HG02970 (cell line): ENCODE measurements around the gene KRT71.

ENCODE experiments used
- ATAC-seq: cut with Tn5 transposase; IDR thresholded peaks from one replicate; pipeline ENCODE4 v1.9.1; 2021; ENCODE audit warnings: mild to moderate bottlenecking, moderate library complexity, moderate number of reproducible peaks; ENCODE audit not compliant: unreplicated experiment, low FRiP score

KRT71 gene

DNA sequence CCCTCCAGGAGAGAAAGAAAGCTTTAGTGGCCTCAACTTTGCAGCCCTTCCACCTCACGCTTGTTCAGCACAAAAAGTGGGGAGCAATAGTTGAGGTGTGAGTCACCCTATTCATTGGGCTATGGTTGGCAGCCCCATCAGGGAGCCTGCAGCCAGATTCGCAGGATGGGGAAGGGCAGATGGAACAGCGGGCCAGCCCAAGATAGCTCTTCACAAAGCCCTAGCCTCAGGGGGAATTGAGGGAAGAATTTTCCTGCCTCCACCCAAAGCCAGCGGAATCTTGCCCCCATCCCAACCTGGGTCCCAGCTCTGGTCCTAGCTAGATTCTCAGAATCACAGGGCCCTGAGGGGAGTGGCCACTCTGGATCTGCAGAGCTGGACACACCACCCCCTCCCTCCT, 29.1 kb downstream of the KRT71 start:
- no peak for ATAC-seq

DNA sequence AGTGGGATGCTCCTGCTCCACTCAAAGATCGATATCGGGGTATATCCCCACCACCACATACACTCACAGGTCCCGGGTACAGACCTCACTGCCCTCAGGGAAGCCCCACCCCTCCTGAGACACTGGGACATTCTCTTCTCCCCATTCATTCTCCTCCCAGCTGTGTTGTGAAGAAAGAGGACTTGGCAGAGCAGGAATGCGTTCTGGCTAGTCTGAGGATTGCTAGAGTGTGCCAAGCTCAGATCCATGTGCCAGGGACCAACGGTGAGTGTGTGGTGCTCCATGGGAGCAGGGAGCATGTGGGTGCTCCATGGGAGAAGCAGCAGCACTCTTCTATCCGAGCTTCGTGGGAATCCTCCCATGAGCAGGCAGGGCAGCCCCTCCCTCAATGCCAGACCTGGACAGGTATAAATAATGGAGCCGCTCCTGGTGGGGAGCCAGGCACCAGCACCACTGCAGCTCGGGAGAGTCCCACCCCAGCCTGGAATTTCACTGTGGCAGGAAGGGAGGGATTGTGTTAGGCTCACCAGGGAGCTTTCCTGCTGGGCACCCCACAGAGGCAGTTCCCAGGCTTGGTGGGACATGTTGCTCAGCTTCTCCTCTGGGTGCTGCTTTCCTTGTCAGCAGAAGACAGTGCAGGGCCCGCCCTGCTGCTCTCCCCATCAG, 30.5 kb downstream of the KRT71 start:
- ATAC-seq, result no peak

DNA sequence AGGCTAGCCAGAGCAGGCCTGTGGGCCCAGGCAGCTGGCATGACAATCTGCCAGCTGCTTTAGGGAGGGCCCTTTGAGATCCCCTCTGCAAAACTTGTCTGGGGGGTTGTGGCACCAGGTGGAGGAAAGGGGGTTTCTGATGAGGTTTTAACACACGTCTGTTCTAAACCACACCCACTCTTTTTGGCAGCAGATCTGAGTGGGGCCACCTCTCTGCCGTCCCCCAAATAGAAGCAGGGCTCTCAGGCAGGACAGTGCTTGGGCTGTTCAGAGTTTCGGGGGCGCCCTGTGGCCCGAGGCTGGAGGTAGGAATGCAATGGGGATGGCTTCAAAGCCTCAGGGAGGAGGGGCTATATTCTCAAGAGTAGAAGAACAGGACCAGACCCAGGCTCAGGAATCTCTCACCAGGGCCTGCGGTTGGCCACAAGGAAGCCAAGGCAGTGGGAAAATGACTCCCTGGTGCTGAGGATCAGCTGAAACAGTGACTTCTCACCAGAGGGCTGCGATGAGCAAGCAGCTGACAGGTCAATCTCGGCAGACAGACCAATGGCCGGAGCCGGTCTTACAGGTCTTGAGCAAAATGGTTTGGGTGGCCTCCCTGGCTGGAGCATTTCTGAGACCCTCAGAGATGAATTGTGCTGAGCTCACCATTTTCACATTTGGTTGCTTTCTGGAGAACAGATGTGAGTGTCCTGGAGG, 31.2 kb downstream of the KRT71 start:
- ATAC-seq, result no peak

DNA sequence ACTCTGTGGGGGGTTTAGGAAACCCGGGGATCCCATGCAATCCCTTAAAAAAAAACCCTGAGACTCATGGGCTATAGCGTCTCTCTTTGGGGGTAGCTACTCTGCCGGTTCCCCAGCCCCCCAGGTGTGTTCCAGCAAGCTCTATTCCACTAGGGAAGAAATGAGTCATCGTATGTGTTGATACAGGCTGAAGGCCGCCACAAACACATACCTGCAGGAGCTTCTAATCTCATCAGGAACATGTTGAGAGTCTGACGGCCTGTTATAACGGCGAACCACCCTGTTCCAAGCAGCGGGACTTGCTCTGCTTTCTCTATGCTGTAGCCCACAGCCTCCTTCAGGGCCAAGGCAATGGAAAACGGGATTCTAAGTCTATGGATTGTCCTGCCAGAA, 31.8 kb downstream of the KRT71 start:
- ATAC-seq, result no peak

DNA sequence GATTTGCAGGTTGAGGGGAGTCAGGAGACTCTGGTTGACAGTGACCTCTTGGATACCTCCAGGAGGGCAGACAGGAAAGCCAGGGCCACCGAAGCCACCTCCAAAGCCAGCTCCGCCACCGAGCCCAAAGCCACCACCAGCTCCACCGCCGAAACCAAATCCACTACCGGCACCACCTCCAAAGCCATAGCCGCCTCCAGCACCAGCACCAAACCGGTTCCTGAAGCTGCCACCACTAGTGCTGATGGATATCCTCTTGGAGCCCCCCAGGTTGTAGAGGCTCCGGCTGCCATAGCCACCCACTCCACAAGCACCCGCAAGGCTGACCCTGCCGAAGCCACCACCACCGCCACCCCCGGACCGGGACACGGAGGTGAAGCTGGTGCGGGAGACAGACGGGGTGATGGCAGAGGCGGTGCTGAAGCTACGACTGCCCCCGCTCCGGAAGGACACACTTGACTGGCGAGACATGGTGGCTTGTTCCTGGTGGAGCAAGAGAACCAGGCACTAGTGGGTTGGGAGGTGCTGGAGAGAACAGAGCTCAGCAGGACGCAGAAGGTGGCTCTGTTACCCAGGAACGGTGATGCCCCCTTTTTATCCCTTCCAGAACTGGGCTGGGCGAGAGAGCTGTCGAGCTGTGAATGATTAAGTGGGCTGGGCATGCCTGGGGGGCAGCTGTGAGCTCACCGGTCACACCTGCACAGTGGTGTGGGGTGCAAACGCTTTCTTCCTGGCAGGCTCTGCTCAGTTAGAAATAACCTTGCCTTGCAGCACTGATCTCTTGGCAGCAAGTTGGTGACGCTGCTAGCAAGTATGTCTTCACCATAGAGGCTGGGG, 32.9 kb downstream of the KRT71 start, which contains the start of gene KRT5:
Gene KRT5, minus strand, starts transcription at position 569 of the 837 bp plus-strand sequence. Its CDS starts 98 bp downstream, at position 471.
- ATAC-seq, result no peak

DNA sequence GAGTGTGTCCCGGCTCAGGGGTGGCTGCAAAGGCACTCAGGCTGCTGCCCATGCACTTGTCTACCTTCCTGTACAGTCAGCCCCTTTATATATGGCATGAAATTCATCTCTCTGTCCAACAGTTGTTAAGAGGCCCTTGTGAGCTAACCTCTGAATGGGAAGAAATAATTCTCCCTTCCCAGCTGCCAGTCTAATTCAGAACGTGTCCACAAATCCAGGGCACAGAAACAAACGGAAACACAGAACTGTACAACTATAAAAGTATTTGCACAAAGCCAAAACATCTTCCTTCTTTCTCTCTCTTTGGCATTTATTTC, 33.6 kb downstream of the KRT71 start:
- no peak for ATAC-seq

DNA sequence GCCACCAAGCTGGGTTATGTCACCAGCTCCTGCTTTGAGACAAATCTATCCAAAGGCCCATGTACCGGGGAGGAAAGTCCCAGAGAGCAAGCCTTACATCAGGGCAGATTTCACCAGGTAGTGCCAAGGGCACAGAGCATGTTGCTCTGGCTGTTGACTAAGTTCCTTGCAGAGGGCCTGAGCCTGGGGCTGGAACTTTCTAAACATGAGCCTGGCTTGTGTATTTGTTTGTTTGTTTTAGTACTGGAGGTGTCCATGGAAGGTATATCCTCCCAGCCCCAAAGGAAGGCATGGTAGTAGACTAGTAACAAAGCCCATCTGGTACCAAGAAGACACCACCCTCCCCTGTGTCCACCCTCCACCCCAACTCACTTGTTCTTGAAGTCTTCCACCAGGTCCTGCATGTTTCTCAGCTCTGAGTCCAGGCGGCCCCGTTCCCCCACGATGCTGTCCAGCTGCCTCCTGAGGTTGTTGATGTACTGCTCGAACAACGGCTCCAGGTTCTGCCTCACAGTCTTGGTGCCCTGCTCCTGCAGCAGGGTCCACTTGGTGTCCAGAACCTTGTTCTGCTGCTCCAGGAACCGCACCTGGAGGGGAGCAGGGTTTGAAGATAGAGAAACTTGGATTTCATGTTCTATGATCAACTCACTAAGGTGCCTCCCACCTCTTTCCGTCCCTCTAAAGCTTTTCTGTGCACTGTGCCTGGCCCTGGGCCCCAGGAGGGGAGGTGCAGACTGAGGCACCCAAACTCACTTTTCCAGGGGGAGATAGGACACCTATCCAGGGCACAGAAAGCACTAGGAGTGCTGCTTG, 34.2 kb downstream of the KRT71 start:
- no peak for ATAC-seq

DNA sequence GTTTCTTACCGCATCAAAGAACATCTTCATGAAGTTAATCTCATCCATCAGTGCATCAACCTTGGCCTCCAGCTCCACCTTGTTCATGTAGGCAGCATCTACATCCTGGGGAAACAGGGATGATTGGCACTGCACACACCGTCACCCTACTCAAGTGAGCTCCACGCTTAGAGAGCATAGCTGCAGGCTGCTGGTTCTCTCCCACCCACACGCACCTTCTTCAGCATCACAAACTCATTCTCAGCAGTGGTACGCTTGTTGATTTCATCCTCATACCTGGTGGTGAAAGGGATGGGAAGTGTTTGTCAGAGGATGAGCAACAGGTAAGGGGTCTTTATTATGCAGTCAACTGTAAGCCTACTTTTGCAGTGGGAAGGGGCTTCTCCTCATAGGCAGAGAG, 35.1 kb downstream of the KRT71 start:
- no peak for ATAC-seq

DNA sequence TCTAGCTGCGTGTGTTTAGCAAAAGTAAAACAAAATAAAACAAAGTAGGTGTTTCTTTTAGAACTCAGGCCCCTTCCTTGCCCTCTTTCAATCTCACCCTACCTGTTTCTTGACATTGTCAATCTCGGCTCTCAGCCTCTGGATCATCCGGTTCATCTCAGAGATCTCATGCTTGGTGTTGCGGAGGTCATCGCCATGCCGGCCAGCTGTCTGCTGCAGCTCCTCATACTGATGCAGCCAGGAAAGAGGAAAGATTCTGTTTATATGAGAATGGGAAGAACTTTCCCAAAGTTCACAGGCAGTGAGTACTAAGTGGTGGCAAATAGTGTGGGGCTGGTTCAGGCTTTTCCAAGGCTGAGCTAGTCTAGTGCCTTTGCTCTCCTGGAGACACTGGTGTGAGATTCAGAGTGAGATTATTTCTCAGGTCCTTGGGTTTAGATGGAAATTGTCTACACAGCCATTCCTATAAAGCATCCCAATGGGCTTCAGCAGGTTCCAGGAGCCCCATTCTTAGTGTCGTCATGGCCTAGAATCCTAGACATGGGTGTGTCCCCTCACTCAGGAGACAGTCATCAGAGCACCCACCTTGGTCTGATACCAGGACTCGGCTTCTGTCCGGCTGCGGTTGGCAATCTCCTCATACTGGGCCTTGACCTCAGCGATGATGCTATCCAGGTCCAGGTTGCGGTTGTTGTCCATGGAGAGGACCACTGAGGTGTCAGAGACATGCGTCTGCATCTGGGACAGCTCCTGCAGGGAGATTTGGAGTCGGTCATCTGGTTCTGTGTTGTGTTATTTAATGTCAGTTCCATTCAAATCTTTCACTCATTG, 35.7 kb downstream of the KRT71 start:
- no peak for ATAC-seq

DNA sequence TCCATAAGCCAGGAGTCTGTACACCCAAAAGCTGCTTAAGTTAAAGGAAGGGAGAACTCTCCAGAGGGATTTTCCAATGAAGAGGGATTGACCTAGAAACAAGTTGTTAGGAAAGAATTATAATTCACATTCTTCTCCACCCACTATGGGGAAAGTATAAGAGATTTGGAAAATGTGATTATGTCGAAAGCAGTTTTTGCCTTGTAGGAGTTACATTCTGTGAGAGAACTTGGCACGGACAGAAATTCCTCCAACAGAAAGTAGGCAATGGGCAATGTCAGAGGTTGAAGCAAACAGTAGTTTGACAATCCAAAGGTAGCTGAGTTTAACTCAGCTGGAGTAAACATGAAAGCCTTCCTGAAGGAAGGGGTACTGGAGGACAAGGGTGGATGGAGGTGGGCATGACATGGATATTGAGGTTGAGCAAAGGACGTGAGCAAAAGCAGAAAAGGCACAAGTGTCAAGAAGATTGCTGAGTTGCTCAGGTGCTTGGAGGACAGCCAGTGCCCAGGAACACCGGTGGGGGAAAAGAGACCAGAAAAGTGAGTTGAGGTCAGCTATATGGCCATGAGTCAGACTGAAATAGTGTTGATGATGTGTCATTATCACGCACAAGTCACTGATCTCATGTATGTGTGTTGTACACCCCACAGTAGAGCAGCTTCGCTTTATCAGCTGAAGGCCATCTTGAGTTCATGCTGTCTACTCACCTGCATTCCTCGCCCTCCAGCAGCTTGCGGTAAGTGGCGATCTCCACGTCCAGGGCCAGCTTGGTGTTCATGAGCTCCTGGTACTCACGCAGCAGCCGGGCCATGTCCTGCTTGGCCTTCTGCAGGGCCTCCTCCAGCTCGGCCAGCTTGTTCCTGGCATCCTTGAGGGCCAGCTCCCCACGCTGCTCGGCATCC, 36.8 kb downstream of the KRT71 start:
- no peak for ATAC-seq

DNA sequence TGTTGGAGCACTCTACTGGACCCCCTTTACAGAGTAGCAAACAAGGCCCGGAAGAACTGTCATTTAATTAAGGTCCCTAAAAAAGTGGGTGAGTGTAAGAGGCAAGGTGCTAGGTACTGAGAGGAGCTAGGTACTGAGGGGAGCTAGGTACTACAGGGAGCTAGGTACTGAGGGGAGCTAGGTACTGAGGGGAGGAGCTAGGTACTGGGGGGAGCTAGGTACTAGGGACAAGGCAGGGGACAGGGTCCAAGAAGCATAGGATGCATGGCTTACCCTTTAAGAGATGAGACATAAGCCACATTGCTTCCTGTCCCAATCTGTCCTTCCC, 37.7 kb downstream of the KRT71 start:
- ATAC-seq, result no peak

DNA sequence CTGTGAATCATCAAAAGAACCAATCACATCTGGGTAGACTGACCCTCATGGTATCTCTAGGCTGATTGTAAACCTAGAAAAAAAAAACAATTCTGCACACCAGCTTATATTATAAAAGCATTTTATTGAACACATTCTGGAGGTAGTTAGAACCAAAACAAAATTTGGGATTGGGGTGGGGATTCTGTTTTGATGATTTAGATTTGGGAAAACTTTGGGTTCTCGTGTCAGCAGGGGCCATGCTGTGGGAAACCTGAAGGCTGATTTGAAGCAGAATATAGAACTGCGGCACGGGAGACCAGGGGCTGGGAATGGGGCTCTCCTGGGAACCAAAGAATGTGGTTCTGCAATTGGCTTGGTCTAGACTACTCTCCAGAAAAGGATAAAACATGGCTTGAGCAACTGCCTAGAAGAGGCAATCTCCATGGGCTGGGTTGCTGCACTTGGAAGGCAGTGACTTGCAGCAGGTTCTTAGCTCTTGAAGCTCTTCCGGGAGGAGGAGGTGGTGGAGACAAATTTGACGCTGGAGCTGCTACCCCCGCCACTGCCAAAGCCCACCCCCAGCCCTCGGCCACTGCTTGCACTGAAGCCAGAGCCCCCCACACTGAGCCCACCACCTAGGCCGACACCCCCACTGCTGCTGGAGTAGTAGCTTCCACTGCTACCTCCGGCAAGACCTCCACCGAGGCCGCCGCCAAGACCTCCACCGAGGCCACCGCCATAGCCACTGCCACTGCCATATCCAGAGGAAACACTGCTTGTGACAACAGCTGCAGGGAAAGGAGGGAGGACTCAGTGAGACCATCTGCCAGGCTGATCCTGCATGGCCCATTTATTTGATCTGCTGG, 38.2 kb downstream of the KRT71 start:
- ATAC-seq, result no peak

DNA sequence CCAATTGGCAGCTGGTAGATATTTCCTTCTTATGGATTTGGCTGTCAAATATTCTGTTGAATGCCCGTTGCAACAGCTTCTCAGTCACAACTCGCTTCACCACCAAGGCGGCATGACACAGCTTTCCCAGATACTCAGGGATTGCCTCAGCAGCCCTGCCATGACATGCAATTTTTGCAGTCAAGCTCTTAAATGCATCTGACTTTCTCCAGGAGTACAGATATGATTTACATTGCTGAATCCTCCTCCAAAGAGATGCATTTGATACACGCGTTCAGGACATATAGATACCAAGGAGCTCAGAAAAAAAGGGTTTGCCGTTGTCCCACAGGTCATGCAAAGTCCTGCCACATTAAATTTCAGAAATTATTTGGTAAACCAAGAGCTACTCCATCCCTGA, 39.2 kb downstream of the KRT71 start:
- ATAC-seq, result no peak

DNA sequence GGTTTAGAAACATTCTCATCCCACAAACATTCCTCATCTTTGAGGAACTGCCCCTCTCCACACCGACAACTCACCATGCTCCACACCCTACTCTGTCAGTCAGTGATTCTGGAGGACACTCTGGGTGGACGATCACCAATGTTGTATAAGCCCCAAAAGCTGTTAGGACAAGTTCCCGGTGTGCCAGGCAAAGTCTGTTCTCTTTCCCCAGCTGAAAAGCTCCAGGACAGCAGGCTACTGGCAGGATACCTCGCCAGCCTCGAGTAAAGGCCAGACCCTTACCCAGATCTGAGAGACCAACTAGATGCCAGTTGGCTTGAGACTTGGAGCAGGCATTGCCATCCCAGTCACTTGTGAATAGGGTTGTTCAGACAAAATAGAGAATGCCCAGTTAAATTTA, 44.7 kb downstream of the KRT71 start:
- ATAC-seq, result no peak

DNA sequence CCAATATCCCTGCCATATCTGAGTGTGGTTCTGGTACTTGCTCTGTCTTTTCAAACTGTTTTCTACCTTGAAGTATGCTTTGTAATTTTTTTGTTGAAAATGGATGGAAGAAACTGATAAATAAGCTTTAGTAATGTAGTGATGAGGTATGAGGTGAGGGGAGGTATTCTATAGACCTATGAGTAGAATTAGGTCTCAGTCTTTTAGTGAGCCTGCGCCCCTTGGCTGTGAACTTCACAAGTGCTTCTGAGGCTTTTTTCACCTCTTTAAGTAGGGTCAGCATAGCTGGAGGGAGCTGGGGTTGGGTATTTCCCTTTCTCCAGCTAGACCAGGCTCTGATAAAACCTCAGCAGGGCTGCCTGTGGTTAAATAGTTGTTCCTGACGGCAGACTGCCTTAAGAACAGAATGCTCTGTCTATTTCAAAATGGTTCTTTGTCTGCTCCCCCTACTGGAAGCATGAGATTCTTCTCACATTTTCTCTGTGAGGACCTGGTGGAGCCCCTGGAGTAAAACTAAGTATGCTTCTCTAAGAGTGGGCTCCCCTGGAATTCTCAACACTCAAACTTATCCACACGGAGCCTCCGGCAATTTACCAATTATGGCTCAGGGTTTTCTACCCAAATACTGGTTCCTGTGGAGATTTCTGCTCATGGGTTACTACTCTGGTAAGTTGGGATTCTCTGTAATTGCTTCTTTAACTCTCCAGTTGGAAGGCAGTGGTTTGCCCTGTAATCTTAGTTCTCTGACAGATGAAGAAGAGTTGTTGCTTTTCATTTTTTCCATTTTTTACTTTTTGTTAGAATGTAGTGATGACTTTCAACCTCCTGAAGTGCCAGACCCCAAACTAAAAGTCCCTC, 45.9 kb downstream of the KRT71 start:
- no peak for ATAC-seq

DNA sequence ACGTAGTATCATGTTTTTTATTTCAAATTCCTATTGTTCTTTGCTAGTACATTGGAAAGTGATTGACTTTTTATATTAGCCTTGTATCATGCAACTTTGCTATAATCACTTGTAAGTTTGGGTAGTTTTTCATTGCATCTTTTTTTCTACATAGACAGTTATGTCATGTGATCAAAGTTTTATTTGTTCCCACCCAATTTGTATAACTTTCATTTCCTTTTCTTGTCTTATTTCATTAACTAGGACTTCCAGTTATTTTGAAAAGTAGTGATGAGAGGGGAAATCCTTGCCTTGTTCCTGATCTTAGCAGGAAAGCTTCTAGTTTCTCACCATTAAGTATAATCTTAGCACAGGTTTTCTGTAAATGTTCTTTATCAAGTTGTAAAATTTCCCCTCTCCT, 50.1 kb downstream of the KRT71 start:
- no peak for ATAC-seq

DNA sequence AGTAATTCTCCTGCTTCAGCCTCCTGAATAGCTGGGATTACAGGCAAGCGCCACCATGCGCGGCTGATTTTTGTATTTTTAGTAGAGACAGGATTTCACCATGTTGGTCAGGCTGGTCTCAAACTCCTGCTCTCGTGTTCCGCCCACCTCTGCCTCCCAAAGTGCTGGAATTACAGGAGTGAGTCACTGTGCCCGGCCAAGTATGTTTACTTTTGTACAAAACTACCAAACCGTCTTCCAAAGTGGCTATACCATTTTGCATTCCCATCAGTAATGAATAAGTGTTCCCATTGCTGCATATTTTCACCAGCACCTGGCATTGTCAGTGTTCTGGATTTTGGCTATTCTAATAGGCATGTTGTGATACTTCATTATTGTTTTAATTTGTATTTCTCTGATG, 51.5 kb downstream of the KRT71 start:
- ATAC-seq, result no peak
